ENCODE measurements around the gene CASP8.
"Not testable (repeated sequence)": the region's sequence is repeated elsewhere in the genome, so short reads cannot be mapped to it uniquely, and the experiment has no call there.

CASP8 gene

DNA sequence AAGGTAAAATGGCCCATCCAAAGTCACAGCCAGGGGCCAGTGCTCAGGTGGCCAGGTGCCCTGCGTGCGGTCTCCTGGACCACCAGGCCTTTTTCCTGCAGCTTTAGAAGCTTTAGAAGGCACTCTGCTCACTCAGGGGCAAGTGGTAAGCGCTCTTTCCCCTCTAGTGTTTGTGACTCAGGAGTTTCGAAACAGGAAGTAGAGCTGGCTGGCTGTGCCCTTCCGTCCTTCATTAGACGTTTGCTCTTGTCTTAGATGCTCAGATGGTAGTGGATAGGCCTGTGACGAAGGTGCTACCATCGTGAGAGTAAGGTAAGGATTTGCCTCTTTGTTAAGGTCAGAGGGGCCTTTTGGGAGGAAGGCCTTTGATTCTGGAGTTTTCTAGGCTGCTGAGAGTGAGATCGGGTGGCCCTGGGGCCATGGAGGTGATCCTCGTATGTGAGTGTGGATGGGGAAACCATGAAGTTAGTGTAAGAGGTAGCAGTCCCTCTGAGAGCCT, at the start of gene CASP8:
TSS of gene CASP8 (plus strand) at position 235 of the 499 bp plus-strand sequence. CDS start 5,951 bp downstream, outside the sequence.
- DNase-seq, result no peak

- no peak for DNase-seq
Measured at GRCh38 chr2:201215963-201216362, 44.4 kb upstream of the CASP8 start.

- DNase-seq, result no peak
Measured at GRCh38 chr2:201216918-201217317, 43.4 kb upstream of the CASP8 start.

GRCh38 chr2:201218780-201219179, 41.6 kb upstream of the CASP8 start:
- peak; percentile 21 for DNase-seq

DNA sequence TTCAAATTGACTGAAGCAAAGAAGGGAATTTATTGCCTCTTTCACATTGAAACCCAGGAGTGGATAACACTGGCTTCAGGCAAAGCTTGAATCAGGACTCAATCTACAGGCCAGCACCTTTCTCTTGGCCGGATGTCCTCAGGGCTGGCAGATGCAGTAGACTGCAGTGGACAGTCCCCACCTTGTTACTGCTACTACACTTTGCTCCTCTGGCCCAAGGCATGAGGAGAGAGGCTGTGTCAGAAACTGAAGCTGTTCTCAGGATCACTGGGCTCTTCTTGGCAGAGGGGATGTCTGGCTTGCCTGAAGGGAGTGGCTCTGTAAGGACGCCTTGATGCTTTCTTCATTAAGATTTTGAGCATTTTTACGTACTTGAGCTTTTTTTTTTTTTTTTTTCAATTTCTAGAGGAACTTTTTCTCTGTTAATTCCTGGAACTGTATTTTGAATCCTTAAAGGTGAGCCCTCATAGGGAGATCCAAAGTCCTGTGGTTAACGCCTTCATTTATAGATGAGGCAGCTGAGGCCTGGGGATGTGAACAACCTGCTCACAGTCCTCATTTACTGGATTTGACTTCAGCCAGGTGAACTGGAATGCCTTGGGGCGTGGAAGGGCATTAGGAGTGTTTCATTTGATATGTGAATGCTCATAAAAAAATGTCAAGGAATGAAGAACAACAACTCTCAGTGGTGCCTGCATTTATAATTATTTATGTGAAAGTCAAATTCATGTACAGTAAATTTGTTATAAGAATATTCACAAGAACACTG, 40.8 kb upstream of the CASP8 start:
- DNase-seq, result peak; percentile 2

DNA sequence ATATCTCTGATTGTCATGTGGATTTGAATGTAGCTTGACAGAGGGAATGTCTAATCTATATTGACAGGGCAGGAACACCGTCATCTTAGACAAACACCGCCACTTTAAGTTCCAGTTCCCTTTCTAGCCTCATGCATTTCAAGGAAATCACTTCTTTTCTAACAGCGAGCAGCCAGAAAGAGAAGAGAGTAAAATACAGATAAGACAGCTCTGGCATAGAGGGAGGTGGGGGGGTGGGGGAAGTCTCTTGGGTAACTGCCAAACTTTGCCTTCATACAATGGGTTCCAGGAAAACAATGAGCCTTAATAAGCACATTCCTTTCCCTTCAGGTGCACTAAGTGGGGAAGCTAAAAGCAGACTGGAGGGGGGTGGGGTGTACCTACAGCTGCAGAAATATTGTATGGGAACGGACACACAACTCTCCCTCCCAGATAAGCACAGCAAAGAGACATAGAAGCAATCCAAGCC, 40.2 kb upstream of the CASP8 start:
- DNase-seq, result peak; percentile 73

- DNase-seq, result no peak
Measured at GRCh38 chr2:201223089-201224073, 37.0 kb upstream of the CASP8 start.

- no peak for DNase-seq
Measured at GRCh38 chr2:201228271-201228911, 31.9 kb upstream of the CASP8 start.

DNA sequence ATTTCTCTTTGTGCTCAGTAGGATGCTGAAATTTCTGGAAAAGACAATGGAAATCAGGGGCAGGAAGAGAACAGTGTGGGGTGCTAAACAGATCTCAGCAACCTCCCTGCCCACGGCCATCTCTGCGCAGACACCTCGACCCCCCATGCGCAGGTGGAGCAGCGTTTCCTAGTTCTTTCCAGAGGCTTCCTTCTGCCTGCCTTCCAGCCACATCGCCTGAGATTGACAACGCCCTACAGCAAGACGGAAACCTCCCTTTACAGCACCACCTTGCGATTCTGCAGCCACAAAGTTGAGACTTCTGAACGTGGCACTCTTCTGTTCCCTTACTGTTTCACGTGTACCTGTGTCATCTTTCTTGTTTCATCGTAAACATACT, 31.4 kb upstream of the CASP8 start:
- no peak for DNase-seq

- peak; percentile 90 for DNase-seq
Measured at GRCh38 chr2:201231781-201232466, 28.4 kb upstream of the CASP8 start.

GRCh38 chr2:201232467-201232815, 27.9 kb upstream of the CASP8 start:
- no peak for DNase-seq

GRCh38 chr2:201233192-201233811, 27.0 kb upstream of the CASP8 start:
- peak; percentile 79 for DNase-seq

DNA sequence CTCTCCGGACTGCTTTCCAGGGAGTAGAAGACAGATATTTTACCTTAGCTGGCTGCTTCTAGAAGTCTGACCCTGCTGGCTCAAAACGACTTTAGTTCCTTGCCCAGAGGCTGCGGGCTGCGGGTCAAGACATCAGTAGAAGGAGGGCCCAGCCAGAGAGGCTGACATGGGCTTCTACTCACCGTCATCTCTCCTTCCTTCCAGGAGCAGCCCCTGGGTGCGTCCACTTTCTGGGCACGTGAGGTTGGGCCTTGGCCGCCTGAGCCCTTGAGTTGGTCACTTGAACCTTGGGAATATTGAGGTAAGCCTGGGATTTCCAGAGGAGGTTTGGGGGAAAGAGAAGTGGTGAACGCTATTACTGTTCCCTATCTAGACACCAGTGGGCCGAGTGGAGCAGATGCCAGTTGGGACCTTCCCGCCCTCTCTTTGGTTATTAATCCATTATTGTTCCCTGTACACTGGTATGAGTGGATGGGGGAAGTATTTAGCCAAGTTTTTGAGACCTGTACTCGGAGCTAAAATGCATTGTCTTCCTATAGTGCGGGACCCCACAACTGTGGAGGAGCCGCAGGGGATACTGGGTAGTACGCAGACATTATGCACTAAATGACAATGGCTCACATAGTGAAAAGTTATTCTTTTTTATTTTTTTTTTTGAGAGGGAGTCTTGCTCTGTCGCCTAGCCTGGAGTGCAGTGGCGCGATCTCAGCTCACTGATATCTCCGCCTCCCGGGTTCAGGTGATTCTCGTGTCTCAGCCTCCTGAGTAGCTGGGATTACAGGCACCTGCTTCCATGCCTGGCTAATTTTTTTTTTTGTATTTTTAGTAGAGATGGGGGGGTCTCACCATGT, 26.3 kb upstream of the CASP8 start:
- no peak for DNase-seq

DNA sequence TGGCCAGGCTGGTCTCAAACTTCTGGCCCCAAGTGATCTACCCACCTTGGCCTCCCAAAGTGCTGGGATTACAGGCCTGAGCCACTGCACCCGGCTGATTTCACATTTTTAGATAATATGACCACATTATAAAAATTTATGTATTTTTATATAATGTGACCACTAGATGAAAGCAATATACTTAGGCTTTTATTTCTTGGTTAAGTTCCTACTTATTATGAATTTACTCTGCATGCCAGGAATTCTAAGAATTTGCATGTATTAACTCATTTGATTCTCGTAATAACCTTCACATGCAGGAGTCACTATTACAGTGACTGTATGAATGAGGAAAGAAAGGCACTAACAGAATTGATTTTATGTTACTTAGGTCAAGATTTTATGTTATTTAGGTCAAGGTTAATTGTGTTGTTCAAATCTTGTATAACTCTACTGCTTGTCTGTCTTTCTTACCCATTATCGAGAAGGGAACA, 25.6 kb upstream of the CASP8 start:
- DNase-seq, result no peak

- peak; percentile 55 for DNase-seq
Measured at GRCh38 chr2:201235860-201236811, 24.2 kb upstream of the CASP8 start.

DNA sequence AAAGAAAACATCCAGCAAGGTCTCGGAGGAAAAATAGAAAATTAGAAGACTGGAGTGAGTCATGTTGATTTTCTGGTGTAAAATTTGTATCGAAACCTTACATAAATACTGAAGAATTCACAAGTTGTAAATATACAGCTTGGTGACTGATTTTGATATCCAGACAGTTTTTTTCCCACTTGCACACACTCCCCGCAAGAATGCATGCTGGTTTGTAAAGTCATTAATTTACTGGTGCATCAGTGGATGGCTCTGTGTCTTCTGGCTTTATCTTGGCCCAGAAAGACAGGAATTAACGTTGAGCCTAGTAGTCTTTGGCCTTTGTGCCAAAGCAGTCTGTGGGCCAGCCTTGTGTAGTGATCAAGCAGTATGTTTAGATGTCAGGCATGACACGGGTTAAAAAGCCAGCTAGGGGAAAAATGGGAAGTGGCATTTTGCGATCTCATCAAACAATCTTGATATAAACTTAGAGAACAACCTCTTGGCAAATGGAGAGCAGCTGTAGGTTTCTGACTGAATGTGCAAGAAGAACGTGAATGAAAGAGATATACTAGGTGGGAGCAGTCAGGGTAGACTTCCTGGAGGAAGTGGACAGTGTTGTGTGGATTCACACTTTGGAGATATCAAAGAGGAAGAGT, 22.7 kb upstream of the CASP8 start:
- no peak for DNase-seq

- not testable (repeated sequence) for DNase-seq
Measured at GRCh38 chr2:201239167-201239935, 21.0 kb upstream of the CASP8 start.

GRCh38 chr2:201242571-201243277, 17.6 kb upstream of the CASP8 start:
- no peak for DNase-seq
